HG03159 (cell line): ENCODE results near the gene EP400.

Experiments used
- ATAC-seq: cut with Tn5 transposase; IDR thresholded peaks from one replicate; pipeline ENCODE4 v1.9.1; 2021; ENCODE audit warnings: mild to moderate bottlenecking, moderate library complexity; ENCODE audit not compliant: unreplicated experiment

The EP400 gene

DNA sequence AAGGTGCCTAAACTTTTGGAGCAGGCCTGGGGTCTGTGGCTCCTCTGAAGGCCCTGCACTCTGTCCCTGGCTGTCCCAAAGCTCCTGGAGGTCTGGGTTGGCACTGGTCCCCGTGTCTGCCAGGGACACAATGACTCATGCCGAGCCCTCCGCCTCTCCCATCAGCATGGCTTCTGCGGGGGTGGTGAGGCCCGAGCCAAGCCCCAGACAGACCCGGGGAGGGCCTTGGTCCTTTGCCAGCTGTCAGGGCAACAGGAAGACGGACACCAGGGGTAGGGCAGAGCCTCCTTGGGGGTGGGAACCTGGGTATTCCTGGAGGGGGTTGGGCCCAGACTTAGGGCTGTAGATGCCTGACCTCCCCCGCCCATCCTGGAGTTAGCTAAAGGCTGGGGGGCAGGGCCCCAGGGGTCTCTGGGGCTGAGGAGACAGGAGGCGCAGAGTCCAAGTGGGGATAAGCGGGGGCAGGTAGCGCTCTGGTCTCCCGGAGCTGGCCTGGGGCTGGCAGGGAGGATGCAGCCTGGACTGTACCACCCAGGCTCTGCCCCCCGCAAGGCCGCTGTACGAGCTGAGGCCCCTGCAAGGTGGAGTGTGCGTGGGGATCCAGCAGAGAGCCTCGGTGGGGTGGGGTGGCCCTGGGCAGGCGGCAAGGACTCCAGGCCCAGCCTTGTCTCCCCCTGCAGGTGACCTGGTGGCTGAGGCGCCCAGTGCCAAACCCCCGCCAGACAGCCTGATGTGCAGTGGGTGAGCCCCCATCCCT, 37.0 kb upstream of the EP400 start:
- no peak for ATAC-seq

DNA sequence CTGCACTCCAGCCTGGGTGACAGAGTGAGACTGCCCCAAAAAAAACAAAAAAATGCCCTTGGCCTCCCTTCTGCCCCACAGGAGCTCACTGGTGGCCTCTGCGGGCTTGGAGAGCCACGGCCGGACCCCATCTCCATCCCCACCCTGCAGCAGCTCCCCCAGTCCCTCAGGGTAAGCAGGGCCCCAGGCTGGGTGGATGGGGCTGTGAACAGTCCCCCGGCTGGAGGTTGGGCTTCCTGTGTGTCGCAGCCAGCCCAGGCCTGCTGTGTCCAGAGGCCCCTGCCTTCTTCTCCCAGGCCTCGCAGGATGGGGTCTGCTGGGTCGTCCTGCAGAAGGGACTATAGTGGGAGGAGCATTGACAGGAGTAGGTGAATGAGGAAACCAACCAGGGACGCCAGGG, 36.1 kb upstream of the EP400 start:
- ATAC-seq: no peak

DNA sequence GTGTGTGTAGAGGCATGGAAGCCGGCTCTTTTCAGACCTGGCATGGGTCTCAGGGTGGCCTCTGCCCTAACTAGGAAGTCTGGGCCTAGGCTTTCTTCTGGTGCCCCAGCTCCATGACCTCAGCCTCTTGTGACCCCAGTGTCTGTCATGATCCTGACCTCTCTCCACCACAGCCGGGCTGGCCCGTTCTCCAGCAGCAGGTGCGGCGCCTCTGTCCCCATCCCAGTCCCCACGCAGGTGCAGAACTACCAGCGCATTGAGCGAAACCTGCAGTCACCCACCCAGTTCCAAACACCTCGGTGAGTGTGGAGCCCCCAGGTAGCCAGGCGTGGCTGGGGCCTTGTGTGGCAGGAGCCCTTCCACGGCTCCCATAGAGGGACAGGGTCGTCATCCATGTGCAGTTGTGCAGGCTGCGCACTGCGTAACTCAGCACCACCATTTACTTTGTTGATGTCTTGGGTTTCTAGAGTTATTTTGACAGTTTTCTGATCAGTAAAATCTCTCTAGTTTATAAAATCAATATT, 35.5 kb upstream of the EP400 start:
- no peak for ATAC-seq

DNA sequence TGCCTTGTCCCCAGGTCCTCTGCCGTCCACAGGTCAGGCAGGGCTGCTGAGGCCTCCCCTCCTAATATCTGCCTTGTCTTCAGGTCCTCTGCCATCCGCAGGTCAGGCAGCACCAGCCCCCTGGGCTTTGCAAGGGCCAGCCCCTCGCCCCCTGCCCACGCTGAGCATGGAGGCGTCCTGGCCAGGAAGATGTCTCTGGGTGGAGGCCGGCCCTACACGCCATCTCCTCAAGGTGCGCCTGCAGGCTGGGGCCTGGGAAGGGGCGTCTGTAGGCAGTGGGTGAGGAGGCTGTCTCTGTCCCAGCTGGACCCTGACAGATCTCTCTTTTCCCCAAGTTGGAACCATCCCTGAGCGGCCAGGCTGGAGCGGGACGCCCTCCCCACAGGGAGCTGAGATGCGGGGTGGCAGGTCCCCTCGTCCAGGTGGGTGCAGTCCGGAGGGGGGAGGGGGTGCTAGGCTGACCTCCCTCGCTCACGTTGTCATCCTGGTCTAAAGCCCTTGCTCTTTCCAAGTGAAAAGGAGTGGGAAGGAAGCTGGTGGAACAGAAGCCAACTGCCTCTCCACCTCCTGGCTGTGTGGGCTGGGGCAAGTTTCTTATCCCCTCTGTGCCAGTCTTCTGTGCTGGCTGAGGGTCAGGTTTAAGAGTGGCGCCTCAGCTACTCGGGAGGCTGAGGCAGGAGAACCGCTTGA, 34.6 kb upstream of the EP400 start:
- ATAC-seq: no peak

DNA sequence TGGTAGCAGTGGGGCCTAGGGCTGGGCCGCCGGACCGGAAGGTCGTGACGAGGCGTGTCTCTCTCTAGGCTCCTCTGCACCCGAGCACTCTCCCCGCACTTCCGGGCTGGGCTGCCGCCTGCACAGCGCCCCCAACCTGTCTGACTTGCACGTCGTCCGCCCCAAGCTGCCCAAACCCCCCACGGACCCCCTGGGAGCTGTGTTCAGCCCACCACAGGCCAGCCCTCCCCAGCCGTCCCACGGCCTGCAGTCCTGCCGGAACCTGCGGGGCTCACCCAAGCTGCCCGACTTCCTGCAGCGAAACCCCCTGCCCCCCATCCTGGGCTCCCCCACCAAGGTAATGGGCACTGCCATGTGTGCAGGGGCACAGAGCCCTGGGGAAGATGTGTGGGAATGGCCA, 33.9 kb upstream of the EP400 start:
- ATAC-seq: no peak

DNA sequence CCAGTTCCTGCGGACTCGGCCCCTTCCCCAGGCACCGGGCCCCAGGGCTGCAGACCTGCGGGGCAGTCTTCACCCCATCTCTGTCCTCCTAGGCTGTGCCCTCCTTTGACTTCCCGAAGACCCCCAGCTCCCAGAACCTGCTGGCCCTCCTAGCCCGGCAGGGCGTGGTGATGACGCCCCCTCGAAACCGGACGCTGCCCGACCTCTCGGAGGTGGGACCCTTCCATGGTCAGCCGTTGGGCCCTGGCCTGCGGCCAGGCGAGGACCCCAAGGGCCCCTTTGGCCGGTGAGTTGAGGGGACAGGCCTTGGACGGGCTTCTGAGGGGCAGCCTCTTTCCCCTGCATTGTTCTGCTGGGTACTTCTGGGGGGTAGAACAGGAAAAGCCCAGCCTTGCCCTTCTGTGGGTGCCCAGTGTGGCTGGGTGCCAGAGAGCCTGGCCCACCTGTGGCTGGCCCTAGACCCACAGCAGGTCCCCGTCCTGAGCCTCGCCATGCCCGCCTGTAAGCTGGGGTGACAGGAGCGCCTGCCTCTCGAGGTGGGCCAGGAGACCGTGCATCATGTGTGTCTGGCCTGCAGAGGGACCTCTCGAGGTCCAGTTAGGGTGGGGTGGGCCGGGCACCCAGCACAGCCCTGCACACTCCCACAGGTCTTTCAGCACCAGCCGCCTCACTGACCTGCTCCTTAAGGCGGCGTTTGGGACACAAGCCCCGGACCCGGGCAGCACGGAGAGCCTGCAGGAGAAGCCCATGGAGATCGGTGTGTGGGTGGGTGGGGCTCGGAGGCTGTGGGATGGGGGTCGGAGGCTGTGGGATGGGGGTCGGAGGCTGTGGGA, 33.2 kb upstream of the EP400 start:
- no peak for ATAC-seq

DNA sequence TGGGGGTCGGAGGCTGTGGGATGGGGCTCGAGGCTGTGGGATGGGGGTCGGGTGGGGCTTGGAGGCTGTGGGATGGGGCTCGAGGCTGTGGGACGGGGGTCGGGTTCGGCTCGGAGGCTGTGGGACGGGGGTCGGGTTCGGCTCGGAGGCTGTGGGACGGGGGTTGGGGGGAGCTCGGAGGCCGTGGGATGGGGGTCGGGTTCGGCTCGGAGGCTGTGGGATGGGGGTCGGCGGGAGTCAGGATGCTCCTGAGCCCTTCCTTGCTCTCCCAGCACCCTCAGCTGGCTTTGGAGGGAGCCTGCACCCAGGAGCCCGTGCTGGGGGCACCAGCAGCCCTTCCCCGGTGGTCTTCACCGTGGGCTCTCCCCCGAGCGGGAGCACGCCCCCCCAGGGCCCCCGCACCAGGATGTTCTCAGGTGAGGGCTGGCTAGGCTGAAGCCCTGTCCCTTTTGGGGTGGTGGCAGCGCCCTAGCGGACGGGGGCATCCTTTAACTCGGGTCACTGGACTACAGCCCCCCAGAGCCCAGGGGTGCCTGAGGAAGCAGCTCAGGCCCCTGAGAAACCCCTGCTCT, 32.5 kb upstream of the EP400 start:
- ATAC-seq: no peak

DNA sequence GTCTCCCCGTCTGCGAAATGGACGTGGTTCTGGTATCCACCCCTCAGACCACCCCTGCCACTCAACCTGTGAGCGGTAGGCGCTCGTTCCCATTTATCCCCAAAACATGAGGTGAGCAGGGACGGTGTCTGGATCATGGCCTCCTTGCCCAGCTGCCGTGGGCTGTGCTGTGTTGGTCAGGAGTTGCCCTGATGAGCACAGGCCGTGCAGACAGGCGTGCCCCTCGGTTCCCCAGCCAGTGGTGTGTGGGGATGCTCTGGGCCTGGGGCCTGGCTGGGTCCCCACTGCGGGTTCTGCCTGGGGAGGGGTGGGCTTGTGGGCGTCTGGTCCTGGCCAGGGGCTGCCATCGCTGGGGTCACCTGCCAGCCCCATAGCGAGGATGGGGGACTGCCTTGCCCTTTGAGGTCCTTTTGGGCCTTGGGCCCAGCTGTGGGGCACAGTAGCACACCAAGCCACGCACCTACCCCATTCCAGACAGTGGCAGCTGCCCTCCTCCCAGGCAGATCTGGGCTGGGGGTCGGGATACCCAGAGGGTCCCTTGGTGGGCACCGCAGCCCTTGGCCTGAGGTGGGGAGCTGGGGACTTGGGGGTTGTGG, 31.9 kb upstream of the EP400 start:
- ATAC-seq: no peak

DNA sequence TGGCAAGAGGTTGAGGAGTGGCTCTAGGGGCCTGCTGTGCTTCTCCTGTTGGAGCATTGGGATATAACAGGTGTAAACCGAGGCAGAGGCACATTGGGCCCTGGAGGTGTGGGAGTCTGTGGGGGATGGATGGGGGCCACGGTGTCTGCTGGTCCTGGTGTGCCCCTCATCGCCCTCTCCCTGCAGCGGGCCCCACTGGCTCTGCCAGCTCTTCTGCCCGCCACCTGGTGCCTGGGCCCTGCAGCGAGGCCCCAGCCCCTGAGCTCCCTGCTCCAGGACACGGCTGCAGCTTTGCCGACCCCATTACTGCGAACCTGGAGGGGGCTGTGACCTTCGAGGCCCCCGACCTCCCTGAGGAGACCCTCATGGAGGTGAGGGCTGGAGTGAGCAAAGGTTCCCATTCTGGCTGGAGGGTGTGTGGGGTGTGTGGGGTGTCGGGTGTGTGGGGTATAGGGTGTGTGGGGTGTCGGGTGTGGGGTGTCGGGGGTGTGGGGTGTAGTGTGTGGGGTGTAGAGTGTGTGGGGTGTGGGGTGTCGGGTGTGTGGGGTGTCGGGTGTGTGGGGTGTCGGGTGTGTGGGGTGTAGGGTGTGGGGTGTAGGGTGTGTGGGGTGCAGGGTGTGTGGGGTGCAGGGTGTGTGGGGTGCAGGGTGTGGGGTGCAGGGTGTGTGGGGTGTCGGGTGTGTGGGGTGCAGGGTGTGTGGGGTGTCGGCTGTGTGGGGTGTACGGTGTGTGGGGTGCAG, 31.3 kb upstream of the EP400 start:
- no peak for ATAC-seq

DNA sequence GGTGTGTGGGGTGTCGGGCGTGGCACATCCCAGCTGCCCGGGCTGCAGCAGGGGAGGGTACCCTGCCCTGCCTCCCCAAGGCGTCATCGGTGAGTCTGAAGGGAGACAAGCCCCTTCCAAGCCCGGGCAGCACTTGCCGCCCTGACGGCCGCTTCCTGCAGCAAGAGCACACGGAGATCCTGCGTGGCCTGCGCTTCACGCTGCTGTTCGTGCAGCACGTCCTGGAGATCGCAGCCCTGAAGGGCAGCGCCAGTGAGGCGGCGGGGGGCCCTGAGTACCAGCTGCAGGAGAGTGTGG, 30.7 kb upstream of the EP400 start:
- no peak for ATAC-seq

DNA sequence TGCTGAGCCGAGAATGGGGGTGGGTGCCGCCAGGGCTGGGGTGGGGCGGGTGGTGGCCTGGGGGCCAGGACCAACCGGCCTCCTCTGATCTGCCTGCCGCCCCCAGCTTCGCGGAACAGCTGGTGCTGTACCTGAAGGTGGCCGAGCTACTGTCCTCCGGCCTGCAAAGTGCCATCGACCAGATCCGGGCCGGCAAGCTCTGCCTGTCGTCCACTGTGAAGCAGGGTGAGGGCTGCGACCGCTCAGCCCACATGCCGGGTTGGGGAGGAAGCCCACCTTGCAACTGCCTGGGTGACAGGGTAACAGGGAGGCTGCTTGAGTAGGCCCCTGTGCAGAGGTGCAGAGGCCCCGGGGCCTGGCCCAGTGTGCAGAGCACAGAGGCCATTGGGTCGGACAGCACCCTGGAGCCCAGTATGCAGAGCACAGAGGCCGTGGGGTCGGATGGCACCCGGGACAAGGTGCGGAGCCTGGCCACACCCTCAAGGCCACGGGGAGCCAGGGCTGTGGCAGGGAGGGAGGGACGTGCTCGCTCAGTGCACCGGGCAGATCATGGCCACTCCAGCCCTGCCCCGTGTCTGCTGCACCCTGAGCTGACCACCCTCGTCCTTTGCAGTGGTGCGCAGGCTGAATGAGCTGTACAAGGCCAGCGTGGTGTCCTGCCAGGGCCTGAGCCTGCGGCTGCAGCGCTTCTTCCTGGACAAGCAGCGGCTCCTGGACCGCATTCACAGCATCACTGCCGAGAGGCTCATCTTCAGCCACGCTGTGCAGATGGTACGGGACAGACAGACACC, 30.2 kb upstream of the EP400 start:
- ATAC-seq: no peak

DNA sequence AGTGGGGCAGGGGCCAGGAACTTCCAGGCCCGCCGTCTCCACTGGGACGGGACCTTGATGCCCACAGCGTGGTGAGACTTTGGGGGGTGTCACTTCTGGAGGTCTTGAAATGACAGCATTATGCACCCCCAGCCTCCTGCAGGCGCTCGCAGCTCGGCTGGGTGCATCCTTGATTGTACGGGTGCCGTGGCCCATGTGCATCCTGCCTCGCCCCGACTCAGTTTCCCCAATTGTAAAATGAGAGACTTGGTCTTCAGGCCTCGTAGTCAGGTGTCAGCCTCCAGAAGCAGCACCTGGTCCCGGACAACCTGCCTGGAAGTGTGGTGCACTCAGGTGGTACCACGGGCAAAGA, 29.6 kb upstream of the EP400 start:
- ATAC-seq: no peak

DNA sequence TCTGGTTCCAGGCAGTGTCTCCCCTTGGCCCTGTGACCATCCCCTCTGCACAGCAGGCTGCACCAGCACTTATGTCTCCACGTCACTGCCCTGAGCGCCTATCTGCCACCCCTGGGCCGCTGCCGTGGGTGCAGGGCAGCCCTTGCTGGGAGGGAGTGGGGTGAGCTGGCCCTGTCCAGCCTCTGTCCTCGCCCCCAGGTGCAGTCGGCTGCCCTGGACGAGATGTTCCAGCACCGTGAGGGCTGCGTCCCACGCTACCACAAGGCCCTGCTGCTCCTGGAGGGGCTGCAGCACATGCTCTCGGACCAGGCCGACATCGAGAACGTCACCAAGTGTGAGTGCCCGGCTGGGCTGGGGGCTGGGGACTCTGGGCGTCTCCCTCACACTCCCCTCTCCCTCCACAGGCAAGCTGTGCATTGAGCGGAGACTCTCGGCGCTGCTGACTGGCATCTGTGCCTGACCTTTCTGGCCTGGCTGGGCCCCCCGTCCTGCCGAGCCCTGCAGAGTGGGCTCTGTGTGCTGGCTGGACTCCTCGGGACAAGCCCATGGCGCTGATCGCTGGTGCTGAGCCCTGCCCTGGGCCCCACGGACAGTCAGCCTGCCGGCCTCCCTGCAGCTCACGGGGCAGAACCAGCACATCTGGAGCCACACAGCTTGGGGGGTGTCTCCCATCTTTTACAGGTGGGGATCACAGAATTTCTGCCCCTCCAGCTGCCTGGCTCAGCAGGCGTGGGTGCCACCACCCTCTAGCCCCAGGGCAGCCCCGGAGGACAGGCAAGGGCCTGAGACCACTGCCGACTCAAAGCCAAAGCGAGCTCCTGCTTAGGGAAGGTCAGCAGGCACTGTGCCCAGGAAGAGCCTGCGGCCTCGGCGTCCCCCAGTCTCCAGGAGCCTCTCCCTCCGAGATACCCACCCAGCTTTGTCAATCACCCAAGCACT, 28.6 kb upstream of the EP400 start:
- no peak for ATAC-seq

DNA sequence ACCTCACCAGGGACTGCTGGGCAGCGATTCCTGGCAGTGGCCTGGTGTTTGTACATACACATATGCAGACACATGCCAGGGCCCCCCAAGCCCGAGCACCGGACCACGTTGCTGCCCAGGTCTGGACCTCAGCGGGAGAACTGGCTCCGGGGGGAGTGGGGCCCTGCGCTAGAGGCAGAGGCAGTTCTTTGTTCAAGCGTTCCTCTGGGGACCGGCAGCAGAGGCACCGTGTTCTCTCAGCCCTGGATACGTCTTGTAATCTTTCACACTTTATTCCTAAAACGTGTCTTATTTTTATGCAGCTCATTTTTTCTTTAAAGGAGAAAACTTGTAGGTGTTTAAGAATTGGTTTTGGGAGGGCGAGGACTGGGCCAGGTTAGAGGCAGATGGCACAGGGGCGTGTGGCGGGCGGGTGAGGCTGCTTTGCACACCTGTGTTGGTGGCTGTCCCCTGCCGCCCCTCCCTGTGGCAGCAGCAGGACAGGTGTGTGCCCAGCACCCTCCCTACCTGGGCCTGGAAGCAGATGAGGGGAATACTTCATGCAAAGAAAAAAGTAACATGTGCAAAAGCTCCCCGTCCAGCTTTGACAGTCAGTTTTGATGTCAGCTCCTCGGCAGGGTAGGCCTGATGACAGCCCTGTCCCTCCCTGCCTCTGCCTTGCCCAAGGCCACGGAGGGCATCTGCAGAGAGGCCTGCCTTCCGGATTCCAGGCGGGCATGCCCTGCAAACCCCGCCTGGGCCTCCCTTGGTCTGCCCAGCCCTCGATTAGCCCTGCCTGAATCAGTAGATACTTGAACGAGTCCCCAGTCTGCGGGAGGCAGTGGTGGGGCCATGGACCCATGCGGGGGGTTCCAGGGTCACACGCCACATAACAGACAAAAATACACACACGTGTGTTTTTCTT, 27.6 kb upstream of the EP400 start:
- ATAC-seq: no peak

DNA sequence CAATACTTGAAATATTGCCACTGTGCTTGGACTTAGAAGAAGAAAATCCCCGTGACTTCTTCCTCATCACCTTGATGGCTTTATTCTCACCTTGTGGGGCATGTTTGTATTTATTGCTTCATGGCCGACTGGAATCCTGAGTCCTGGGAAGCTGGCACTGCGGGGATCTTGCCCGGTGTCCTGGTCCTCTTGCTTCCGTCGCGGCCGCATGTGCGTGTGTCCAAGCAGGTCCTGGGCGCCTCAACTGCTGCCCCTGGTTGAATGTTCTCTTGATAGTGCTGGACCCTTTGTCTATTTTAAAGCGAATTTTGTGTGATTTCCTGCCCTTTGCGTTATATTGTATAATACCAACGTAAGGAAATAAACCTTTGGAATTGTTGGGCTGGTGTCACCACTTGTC, 27.0 kb upstream of the EP400 start:
- no peak for ATAC-seq

DNA sequence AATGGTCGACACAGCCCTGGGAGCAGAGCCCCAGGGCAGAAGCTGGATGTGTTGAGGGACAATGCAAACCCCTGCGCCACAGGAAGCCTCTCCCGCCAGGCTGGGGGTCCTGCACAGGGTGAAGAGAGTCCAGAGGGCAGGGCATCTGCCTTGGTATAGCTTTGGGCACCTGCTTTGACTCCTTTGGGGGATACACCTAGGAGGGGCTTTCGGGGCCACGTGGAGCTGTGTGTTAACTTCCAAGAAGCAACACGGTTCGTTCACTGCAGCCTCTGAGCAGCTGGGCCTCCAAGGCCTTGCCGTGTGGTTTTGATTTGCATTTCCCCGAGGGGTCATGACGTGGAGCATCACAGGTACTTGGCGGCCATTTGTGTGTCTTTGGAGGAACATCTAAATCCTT, 26.5 kb upstream of the EP400 start:
- ATAC-seq: peak; percentile 82
